Upper lobe of left lung (tissue), 4 donors: ENCODE data around the gene ASCL2.

ENCODE experiments used
- CTCF ChIP-seq, 6 experiments: fragments of 450-650 bp in 4 of 6; fragments of 200-600 bp in 2 of 6; sonication (generic) in 2 of 6; IDR thresholded peaks; one replicate each; pipeline ENCODE4 v1.5.1; 2016 to 2019; ENCODE audit warnings: antibody characterized with exemption in 6 of 6
- POLR2AphosphoS5 ChIP-seq, 2 donors: sonication (generic); formaldehyde crosslinking; IDR thresholded peaks; one replicate each; pipeline ENCODE4 v1.5.1; 2017; ENCODE audit warnings: antibody characterized with exemption in 2 of 2

DNA sequence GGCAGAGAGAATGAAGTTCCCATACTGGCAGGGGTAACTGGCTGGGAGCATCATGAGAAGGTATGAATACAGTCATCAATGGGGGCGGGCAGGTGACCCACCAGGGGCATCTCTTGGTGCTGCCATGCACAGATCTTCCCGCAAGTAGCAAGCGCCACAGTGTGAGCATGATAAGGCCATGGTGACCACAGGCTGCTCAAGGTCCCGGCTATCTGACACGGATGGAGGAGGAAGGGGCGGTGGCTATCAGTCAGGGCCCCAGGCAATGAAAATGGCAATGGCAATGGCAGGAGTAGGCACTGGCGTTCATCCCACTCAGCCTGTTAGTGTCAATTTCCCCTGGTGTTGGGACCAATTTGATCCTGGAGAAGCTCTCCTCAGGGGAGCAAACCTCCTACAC, 21.6 kb downstream of the ASCL2 start:
- TF ChIP-seq CTCF (IDR thresholded peaks at IDR 0.05) (no peak), POLR2AphosphoS5 (IDR thresholded peaks at IDR 0.05) (no peak)
